ENCODE measurements around the gene CCZ1B. TPM values are rescaled to one million over a fixed set of nuclear protein-coding genes. Genes with fewer than 3 reads are reported as not detected.

The CCZ1B gene
- total and polyA plus RNA-seq, 5 donors, result 22.6 to 51.3 (median 37.1) TPM

Other genes starting within 250 kb of the CCZ1B start
- gene ZDHHC4, start 248.8 kb downstream of the CCZ1B start, total RNA-seq, result 10 to 100 TPM; 43.0 to 51.7 (median 46.3) TPM
- gene ZDHHC4, start 248.8 kb downstream of the CCZ1B start, polyA plus RNA-seq, result 37.1 TPM
- 10 to 100 TPM; 15.6 to 18.7 (median 17.3) TPM for gene INTS15, start 236.3 kb downstream of the CCZ1B start, total RNA-seq
- gene INTS15, start 236.3 kb downstream of the CCZ1B start, polyA plus RNA-seq, result 9.4 TPM
- gene ZNF853, start 210.7 kb downstream of the CCZ1B start, total RNA-seq, result 10 to 100 TPM; 12.4 to 20.6 (median 17.2) TPM
- 8.2 TPM for gene ZNF853, start 210.7 kb downstream of the CCZ1B start, polyA plus RNA-seq
- 10 to 100 TPM; 14.8 to 20.7 (median 17.3) TPM for gene ZNF316, start 189.0 kb downstream of the CCZ1B start, total RNA-seq
- 11.7 TPM for gene ZNF316, start 189.0 kb downstream of the CCZ1B start, polyA plus RNA-seq
- gene ZNF12, start 119.3 kb downstream of the CCZ1B start, total RNA-seq, result 10 to 100 TPM; 18.2 to 25.3 (median 20.9) TPM
- 9.6 TPM for gene ZNF12, start 119.3 kb downstream of the CCZ1B start, polyA plus RNA-seq
- gene RSPH10B2, start 72.2 kb downstream of the CCZ1B start, total RNA-seq, result under 1 TPM in 3 of 4 donors, not detected in 1; 0.24 to 0.34 (median 0.25) TPM
- not detected for gene RSPH10B2, start 72.2 kb downstream of the CCZ1B start, polyA plus RNA-seq